GM19240 (cell line): ENCODE measurements around the gene MAPK8IP2.
"Not testable (repeated sequence)": the region's sequence is repeated elsewhere in the genome, so short reads cannot be mapped to it uniquely, and the experiment has no call there.

Experiments
- DNase-seq: peaks from one replicate; pipeline ENCODE4 v3.0.0; 2011; ENCODE audit warnings: low spot score; ENCODE audit not compliant: insufficient read length

Gene MAPK8IP2

GRCh38 chr22:50635591-50635990 is 35.0 kb downstream of the MAPK8IP2 start:
- DNase-seq, result no peak

DNA sequence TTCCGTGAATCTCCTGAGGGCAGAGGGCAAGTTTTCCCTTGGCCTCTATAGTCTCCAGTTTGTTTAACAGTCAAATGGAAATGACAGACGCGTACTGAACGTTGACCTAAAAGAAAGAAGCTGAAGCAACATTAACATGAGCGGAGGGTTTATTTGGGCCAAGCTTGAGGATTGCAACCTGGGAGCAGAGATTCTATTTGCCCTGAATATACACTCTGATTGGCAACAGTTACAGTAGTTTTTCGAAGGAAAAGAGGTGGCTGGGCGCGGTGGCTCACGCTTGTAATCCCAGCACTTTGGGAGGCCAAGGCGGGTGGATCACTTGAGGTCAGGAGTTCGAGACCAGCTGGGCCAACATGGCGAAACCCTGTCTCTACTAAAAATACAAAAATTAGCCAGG is 39.7 kb downstream of the MAPK8IP2 start:
- not testable (repeated sequence) for DNase-seq

DNA sequence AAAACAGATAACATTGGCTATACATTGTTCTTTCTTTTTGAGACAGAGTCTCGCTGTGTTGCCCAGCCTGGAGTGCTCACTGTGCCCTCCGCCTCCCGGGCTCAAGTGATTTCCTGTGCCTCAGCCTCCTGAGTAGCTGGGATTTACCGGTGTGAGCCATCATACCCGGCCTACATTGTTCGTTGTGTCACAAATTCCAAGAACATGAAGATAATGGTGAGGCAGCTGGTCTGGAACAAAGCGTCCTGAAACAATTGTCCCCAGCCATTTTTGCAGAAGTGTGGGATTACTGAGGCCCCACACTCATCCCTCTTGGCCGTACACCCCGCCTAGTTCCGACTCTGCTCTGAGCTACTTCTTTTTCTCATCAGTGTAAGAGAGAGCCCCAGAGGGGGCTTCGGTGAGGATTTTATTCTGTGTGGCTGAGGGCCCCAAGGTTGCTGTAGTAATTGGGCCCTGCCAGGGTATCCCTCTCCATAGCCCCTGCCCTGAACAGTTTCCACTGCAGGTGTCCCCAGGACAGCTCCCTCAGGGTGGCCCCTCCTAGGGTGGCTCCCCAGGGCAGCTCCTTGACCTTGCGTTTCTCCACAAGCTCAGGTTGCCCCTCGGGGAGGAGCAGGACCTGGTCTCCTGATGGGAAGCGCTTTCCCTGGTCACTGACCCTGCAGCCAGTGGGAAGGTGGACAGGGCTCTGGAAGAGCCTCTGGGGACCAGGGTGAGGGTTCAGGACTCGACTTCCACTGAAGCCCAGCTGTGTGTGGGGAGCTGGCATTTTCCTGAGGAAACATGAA is 40.5 kb downstream of the MAPK8IP2 start:
- no peak for DNase-seq

- no peak for DNase-seq
These were observed 41.4 kb downstream of the MAPK8IP2 start for GRCh38 chr22:50641696-50642607.

DNA sequence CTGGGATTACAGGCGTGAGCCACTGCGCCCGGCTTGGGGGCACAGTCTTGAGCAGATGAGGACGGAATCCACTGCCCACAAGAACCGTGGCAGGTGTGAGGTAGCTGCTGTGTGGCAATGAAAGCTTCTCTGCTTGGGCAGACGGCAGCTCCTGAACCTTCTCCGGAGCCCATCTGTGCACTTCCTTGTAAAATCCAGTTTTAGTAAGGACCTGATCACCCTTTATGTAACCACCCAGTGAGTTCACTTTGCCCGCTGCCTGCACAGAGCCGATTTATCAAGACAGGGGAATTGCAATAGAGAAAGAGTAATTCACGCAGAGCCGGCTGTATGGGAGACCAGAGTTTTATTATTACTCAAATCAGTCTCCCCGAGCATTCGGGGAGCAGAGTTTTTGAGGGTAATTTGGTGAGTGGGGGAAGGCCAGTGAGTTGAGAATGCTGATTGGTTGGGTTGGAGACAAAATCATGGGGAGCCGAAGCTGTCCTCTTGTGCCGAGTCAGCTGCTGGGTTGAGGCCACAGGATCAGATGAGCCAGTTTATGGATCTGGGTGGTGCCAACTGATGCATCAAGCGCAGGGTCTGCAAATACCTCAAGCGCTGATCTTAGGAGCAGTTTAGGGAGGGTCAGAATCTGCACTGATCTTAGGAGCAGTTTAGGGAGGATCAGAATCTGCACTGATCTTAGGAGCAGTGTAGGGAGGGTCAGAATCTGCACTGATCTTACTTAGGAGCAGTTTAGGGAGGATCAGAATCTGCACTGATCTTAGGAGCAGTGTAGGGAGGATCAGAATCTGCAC is 42.6 kb downstream of the MAPK8IP2 start:
- not testable (repeated sequence) for DNase-seq

DNA sequence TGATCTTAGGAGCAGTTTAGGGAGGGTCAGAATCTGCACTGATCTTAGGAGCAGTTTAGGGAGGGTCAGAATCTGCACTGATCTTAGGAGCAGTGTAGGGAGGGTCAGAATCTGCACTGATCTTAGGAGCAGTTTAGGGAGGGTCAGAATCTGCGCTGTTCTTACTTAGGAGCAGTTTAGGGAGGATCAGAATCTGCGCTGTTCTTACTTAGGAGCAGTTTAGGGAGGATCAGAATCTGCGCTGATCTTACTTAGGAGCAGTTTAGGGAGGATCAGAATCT is 43.2 kb downstream of the MAPK8IP2 start:
- DNase-seq, result not testable (repeated sequence)

DNA sequence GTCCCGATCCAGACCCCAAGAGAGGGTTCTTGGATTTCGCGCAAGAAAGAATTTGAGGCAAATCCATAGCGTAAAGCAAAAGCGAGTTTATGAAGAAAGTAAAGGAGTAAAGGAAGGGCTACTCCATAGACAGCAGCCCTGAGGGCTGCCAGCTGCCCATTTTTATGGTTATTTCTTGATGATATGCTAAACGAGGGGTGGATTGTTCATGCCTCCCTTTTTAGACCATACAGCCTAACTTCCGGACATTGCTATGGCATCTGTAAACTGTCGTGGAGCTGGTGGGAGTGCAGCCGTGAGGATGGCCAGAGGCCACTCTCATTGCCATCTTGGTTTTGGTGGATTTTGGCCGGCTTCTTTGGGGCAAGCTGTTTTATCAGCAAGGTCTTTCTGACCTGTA is 52.7 kb downstream of the MAPK8IP2 start:
- no peak for DNase-seq

DNA sequence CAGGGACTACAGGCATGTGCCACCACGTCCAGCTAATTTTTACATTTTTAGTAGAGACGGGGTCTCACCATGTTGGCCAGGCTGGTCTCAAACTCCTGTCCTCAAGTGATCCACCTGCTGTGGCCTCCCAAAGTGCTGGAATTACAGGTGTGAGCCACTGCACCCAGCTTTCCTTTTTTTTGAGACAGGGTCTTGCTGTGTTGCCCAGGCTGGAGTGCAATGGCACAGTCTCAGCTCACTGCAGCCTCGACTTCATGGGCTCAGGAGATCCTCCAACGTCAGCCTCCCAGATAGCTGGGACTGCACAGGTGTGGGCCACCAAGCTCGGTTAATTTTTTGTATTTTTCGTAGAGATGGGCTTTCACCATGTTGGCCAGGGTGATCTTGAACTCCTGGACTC is 54.1 kb downstream of the MAPK8IP2 start:
- DNase-seq, result not testable (repeated sequence)

DNA sequence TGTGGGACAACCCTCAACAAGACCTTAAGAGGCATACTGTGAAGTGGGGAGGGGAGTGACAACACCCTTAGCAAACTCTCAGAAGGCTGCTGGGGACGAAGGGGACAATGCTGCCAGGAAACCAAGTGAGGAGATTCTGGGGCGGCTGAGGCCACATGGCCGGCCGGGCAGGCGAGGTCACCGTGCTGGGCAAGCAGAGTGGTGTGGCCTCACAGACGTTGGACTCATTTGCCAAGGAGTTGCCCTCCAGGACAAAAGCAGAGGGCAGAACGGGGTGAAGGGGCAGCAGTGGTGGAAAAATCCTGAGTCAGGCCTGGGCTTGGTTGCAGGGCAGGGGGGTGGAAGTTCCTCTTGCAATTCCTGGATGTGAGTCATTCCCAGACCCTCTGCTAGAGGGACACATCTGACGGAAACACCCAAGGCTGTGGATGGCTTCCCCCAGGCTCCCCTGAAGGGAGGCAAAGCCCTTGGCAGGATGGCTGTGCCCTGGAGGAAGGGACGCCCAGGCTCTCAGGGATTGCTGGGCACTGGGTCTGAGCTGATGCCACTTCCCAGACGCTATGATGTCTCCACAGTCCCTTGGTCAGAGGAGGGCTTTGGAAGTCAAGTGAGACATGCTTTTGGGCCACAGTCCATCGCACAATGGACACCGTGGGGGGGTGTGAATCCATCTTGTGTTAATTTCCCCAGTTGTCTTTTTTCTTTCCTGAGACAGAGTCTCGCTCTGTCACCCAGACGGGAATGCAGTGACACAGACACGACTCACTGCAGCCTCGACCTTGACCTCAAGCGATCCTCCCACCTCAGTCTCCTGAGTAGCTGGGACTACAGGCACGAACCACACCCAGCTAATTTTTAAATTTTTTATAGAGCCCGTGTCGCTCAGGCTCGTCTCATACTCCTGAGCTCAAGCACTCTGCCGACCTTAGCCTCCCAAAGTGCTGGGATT is 55.8 kb downstream of the MAPK8IP2 start:
- no peak for DNase-seq

- no peak for DNase-seq
These were observed 57.3 kb downstream of the MAPK8IP2 start for GRCh38 chr22:50657925-50658324.

DNA sequence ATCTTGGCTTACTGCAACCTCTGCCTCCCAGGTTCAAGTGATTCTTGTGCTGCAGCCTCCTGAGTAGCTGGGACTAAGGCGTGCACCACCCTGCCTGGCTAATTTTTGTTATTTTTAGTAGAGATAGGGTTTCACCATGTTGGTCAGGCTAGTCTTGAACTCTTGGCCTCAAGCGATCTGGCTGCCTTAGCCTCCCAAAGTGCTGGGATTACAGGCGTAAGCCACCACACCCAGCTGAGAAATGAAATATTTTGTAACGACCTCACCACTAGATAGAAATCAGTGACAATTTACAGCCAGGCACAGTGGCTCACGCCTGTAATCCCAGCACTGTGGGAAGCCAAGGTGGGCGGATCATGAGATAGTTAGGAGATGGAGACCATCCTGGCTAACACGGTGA is 59.1 kb downstream of the MAPK8IP2 start:
- DNase-seq, result not testable (repeated sequence)

DNA sequence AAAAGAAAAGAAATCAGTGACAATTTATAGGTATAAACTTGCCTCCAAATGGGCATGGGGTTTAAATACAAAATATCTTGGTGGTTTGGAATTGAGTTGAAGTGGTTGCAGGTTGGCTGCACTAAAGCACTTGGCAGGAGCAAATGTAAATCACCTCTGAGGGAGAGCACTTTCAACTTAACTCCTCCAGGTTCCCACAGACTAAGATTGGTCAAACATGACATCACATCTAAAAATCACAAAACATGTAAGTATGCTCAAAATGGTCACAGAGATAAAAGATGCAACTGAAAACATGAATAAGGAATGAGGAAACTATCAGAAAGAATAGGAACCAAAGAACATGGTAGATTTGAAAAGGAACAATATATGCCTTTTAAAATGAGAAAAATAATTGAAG is 59.7 kb downstream of the MAPK8IP2 start:
- no peak for DNase-seq
